ENCODE data around the gene TPK1. TPM values are rescaled to one million over a fixed set of nuclear protein-coding genes. Genes with fewer than 3 reads are reported as not detected.

TPK1 gene
- total and polyA plus RNA-seq, 2 of the 13 experiments (the other 11 are each of a cell fraction or from before 2014, with no cell fraction given) = 1.0 to 1.2 TPM

- TF ChIP-seq LBX2 (CRISPR knock-in tag; IDR thresholded peaks at IDR 0.05; ENCODE audit: borderline replicate concordance) (no peak), NR2F2 (IDR thresholded peaks at IDR 0.05; ENCODE audit: borderline replicate concordance, low read depth) (no peak), ZNF382 (CRISPR knock-in tag; IDR thresholded peaks at IDR 0.05; ENCODE audit: borderline replicate concordance) (no peak), SOX6 (IDR thresholded peaks at IDR 0.05) (no peak), SOX6 (CRISPR knock-in tag; IDR thresholded peaks at IDR 0.05) (no peak), SRF (IDR thresholded peaks at IDR 0.05; ENCODE audit: low read depth, low read length) (no peak), CAMTA2 (CRISPR knock-in tag; IDR thresholded peaks at IDR 0.05; ENCODE audit: borderline replicate concordance) (no peak), FOXM1 (CRISPR knock-in tag; IDR thresholded peaks at IDR 0.05) (no peak), HMGA1 (CRISPR knock-in tag; conservative IDR thresholded peaks at IDR 0.05) (no peak), CENPT (CRISPR knock-in tag; IDR thresholded peaks at IDR 0.05; ENCODE audit: low read depth) (no peak), HNF4A (CRISPR knock-in tag; IDR thresholded peaks at IDR 0.05) (no peak), ZNF772 (CRISPR knock-in tag; IDR thresholded peaks at IDR 0.05) (no peak), MYC (CRISPR knock-in tag; IDR thresholded peaks at IDR 0.05; ENCODE audit: borderline replicate concordance) (no peak), ZNF589 (CRISPR knock-in tag; conservative IDR thresholded peaks at IDR 0.05) (no peak), ATF3 (CRISPR knock-in tag; IDR thresholded peaks at IDR 0.05) (no peak)
Measured at GRCh38 chr7:144524271-144524670, 311.6 kb downstream of the TPK1 start (continued).

- H3K9ac ChIP-seq (ENCODE audit: insufficient read depth, low read depth, low read length) = no peak overlapping the region
- intact Hi-C loops (cut with micrococcal nuclease; ENCODE audit: unreplicated experiment) = no loop called here
- no peaks in the 10 kb centered on the region for H3K79me2 ChIP-seq (ENCODE audit: insufficient read depth, low read length)
- no peaks in the 10 kb centered on the region for H3K9me3 ChIP-seq (ENCODE audit: low read length)
- ChIA-PET POLR2A (no interaction called here), CTCF (ENCODE audit: low intra/inter-chr PET ratio, low total read pairs) (no interaction called here)
- H3K4me2 ChIP-seq (ENCODE audit: low read depth, low read length) = no peak overlapping the region
- FAIRE-seq (no peak), DNase-seq (ENCODE audit: low spot score) (no peak), ATAC-seq (no peak)
- H3K27ac ChIP-seq (ENCODE audit: extremely low read length, insufficient read depth, low read length) = no peak overlapping the region
- in situ Hi-C loops (cut with HindIII; ENCODE audit: extremely low pct_ligation_motif_present, low pct_unique_long_range_greater_than_20kb) = no loop called here
- no peak overlapping the region for H2AFZ ChIP-seq (ENCODE audit: low read length)
- 38% methylated on average over 3 of the region's 3 CpGs for WGBS (ENCODE audit: low lambda C conversion rate)
- H3K4me1 ChIP-seq (ENCODE audit: insufficient read depth, low read length) = no peaks in the 10 kb centered on the region
- H3K27me3 ChIP-seq (ENCODE audit: control insufficient read depth in 1 of 2, insufficient read depth in 2 of 2, low read length in 2 of 2) = no peaks in the 10 kb centered on the region
- BruUV-seq (replicated peaks) = no TSS peak
- no peaks in the 10 kb centered on the region for H3K36me3 ChIP-seq (replicated peaks in 1 of 2; ENCODE audit: control insufficient read depth in 1 of 2, insufficient read depth in 2 of 2, low read length in 2 of 2)
- no peaks in the 10 kb centered on the region for H4K20me1 ChIP-seq (ENCODE audit: insufficient read depth, low read length)
- no peak for TF ChIP-seq DZIP1 (CRISPR knock-in tag; IDR thresholded peaks at IDR 0.05)
- no peak for TF ChIP-seq ZNF546 (CRISPR knock-in tag; conservative IDR thresholded peaks at IDR 0.05)
- no peak for TF ChIP-seq ATF4 (CRISPR knock-in tag; IDR thresholded peaks at IDR 0.05)
- H3K4me3 ChIP-seq (replicated peaks in 1 of 3; ENCODE audit: insufficient read depth in 1 of 3, low read depth in 2 of 3, low read length in 3 of 3) = no peak overlapping the region
Measured at GRCh38 chr7:144523621-144524020, 312.2 kb downstream of the TPK1 start.

Data from HepG2 (cell line).